Transverse colon (tissue), 4 donors: Measurements from ENCODE around the gene EGFR.

Experiments
- EP300 ChIP-seq: sonication (generic); formaldehyde crosslinking; IDR thresholded peaks from one replicate; pipeline ENCODE4 v1.6.1; 2017; ENCODE audit warnings: antibody characterized with exemption, low read depth
- POLR2AphosphoS5 ChIP-seq, 3 donors: sonication (generic); formaldehyde crosslinking; IDR thresholded peaks; one replicate each; pipeline ENCODE4 v1.6.1; 2016; ENCODE audit warnings: antibody characterized with exemption in 3 of 3
- TF ChIP-seq, protein P1 (sequence below), 5 experiments: fragments of 200-600 bp in 3 of 5; fragments of 450-650 bp in 2 of 5; sonication (generic) in 3 of 5; IDR thresholded peaks; 1 replicate in 2 of 5; 2 replicates in 3 of 5; pipeline ENCODE4 v1.5.1; 2016 to 2017; ENCODE audit warnings: antibody characterized with exemption in 5 of 5, inconsistent platforms in 3 of 5, mild to moderate bottlenecking in 2 of 5, moderate library complexity in 1 of 5

GRCh38 chr7:55252386-55252785 lies 233.6 kb downstream of the EGFR start:
- TF ChIP-seq, protein P1, sequence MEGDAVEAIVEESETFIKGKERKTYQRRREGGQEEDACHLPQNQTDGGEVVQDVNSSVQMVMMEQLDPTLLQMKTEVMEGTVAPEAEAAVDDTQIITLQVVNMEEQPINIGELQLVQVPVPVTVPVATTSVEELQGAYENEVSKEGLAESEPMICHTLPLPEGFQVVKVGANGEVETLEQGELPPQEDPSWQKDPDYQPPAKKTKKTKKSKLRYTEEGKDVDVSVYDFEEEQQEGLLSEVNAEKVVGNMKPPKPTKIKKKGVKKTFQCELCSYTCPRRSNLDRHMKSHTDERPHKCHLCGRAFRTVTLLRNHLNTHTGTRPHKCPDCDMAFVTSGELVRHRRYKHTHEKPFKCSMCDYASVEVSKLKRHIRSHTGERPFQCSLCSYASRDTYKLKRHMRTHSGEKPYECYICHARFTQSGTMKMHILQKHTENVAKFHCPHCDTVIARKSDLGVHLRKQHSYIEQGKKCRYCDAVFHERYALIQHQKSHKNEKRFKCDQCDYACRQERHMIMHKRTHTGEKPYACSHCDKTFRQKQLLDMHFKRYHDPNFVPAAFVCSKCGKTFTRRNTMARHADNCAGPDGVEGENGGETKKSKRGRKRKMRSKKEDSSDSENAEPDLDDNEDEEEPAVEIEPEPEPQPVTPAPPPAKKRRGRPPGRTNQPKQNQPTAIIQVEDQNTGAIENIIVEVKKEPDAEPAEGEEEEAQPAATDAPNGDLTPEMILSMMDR (IDR thresholded peaks at IDR 0.05): no peak
- TF ChIP-seq POLR2AphosphoS5 (IDR thresholded peaks at IDR 0.05) (no peak), EP300 (no peak)
